K562 (cell line): ENCODE data around the gene HIVEP3.
A peak's percentile ranks its signal among the peaks of the same experiment; 100 is the strongest.

Source experiments
- BACH1 ChIP-seq: fragments of 200-800 bp; sonication (Bioruptor generic); IDR thresholded peaks from 2 replicates; pipeline ENCODE4 v1.6.1; 2016; ENCODE audit warnings: missing genetic modification characterization, missing compliant biosample characterization
- MAZ ChIP-seq, 2 experiments: fragments of 450-650 bp in 1 of 2; sonication (generic) in 1 of 2; formaldehyde crosslinking; IDR thresholded peaks in 1 of 2; conservative IDR thresholded peaks in 1 of 2; 2 replicates each; pipeline versions ENCODE4 v1.4.0 to v1.5.0; 2020; ENCODE audit warnings: mild to moderate bottlenecking in 1 of 2, missing genetic modification reagents in 1 of 2
- TBL1XR1 ChIP-seq, 2 experiments: IDR thresholded peaks; 2 replicates each; pipeline ENCODE4 v1.6.1; 2012; ENCODE audit warnings: improper control_type of control experiment in 2 of 2, low read length in 2 of 2, mild to moderate bottlenecking in 1 of 2
- YBX1 ChIP-seq: fragments of 450-650 bp; IDR thresholded peaks from 2 replicates; pipeline ENCODE4 v1.7.1; 2016; ENCODE audit warnings: mild to moderate bottlenecking
- TF ChIP-seq, protein P1 (sequence below), 2 experiments: fragments of 450-650 bp; formaldehyde crosslinking in 1 of 2; IDR thresholded peaks; 2 replicates each; pipeline versions ENCODE4 v1.4.0 to v1.6.1; 2014 to 2020; ENCODE audit warnings: mild to moderate bottlenecking in 2 of 2, borderline replicate concordance in 1 of 2, low read depth in 1 of 2
- TF ChIP-seq, protein P2 (sequence below), 3 experiments: IDR thresholded peaks in 2 of 3; conservative IDR thresholded peaks in 1 of 3; 2 replicates each; pipeline ENCODE4 v1.5.1; 2011 to 2012; ENCODE audit warnings: low read length in 3 of 3, mild to moderate bottlenecking in 3 of 3, control low read depth in 2 of 3, improper control_type of control experiment in 1 of 3, inconsistent platforms in 1 of 3, low read depth in 1 of 3, mixed read lengths in 1 of 3, moderate library complexity in 1 of 3; ENCODE audit not compliant: insufficient read depth in 2 of 3
- TF ChIP-seq, protein P3 (sequence below): fragments of 250-450 bp; sonication (Bioruptor Pico); IDR thresholded peaks from 2 replicates; pipeline ENCODE4 v1.4.0; 2020; ENCODE audit warnings: borderline replicate concordance
- TF ChIP-seq, protein P4 (sequence below), 2 experiments: fragments of 250-450 bp in 1 of 2; fragments of 450-650 bp in 1 of 2; sonication (Bioruptor Pico) in 1 of 2; IDR thresholded peaks; 2 replicates each; pipeline versions ENCODE4 v1.6.1 to v1.8.0; 2016 to 2021; ENCODE audit warnings: mild to moderate bottlenecking in 2 of 2, moderate library complexity in 2 of 2, missing compliant biosample characterization in 1 of 2, missing genetic modification characterization in 1 of 2

DNA sequence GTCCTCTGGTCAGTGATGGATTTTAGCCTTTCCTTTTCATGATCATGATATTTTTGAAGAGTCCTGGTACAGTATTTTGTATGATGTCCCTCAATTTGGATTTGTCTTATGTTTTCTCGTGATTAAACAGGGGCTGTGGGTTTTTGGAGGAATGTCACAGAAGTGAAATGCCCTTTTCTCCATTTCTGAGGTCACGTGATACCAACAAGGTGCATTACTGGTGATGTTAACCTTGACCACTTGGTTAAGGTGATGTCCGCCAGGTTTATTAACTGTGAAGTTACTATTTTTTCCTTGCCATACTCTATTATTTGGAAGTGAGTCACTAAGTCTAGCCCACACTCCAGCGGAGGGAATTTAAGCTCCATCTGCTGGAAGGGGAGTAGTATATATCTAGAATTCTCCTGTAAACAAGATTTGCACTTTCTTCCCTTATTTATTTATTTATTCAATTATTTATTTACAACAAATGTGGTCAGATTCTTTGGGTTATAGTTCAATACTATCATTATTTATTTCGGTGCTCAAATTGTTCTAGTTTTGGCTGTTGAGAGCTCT, 123.4 kb downstream of the HIVEP3 start:
- TF ChIP-seq, protein P1, sequence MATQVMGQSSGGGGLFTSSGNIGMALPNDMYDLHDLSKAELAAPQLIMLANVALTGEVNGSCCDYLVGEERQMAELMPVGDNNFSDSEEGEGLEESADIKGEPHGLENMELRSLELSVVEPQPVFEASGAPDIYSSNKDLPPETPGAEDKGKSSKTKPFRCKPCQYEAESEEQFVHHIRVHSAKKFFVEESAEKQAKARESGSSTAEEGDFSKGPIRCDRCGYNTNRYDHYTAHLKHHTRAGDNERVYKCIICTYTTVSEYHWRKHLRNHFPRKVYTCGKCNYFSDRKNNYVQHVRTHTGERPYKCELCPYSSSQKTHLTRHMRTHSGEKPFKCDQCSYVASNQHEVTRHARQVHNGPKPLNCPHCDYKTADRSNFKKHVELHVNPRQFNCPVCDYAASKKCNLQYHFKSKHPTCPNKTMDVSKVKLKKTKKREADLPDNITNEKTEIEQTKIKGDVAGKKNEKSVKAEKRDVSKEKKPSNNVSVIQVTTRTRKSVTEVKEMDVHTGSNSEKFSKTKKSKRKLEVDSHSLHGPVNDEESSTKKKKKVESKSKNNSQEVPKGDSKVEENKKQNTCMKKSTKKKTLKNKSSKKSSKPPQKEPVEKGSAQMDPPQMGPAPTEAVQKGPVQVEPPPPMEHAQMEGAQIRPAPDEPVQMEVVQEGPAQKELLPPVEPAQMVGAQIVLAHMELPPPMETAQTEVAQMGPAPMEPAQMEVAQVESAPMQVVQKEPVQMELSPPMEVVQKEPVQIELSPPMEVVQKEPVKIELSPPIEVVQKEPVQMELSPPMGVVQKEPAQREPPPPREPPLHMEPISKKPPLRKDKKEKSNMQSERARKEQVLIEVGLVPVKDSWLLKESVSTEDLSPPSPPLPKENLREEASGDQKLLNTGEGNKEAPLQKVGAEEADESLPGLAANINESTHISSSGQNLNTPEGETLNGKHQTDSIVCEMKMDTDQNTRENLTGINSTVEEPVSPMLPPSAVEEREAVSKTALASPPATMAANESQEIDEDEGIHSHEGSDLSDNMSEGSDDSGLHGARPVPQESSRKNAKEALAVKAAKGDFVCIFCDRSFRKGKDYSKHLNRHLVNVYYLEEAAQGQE (IDR thresholded peaks at IDR 0.05; ENCODE audit: borderline replicate concordance) = no peak
- TF ChIP-seq, protein P1 (CRISPR knock-in tag; IDR thresholded peaks at IDR 0.05; ENCODE audit: low read depth) = no peak
- TF ChIP-seq, protein P2, sequence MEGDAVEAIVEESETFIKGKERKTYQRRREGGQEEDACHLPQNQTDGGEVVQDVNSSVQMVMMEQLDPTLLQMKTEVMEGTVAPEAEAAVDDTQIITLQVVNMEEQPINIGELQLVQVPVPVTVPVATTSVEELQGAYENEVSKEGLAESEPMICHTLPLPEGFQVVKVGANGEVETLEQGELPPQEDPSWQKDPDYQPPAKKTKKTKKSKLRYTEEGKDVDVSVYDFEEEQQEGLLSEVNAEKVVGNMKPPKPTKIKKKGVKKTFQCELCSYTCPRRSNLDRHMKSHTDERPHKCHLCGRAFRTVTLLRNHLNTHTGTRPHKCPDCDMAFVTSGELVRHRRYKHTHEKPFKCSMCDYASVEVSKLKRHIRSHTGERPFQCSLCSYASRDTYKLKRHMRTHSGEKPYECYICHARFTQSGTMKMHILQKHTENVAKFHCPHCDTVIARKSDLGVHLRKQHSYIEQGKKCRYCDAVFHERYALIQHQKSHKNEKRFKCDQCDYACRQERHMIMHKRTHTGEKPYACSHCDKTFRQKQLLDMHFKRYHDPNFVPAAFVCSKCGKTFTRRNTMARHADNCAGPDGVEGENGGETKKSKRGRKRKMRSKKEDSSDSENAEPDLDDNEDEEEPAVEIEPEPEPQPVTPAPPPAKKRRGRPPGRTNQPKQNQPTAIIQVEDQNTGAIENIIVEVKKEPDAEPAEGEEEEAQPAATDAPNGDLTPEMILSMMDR (IDR thresholded peaks at IDR 0.05 in 2 of 3, conservative IDR thresholded peaks at IDR 0.05 in 1 of 3; ENCODE audit: insufficient read depth in 2 of 3, low read depth in 1 of 3, low read length in 3 of 3) = peak in 1 of 3 experiments; percentile 47; a peak in 2 of 6 replicates
- TF ChIP-seq, protein P3, sequence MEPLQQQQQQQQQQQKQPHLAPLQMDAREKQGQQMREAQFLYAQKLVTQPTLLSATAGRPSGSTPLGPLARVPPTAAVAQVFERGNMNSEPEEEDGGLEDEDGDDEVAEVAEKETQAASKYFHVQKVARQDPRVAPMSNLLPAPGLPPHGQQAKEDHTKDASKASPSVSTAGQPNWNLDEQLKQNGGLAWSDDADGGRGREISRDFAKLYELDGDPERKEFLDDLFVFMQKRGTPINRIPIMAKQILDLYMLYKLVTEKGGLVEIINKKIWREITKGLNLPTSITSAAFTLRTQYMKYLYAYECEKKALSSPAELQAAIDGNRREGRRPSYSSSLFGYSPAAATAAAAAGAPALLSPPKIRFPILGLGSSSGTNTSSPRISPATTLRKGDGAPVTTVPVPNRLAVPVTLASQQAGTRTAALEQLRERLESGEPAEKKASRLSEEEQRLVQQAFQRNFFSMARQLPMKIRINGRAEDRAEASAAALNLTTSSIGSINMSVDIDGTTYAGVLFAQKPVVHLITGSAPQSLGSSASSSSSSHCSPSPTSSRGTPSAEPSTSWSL (CRISPR knock-in tag) = no peak
- TF ChIP-seq, protein P4, sequence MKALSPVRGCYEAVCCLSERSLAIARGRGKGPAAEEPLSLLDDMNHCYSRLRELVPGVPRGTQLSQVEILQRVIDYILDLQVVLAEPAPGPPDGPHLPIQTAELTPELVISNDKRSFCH (CRISPR knock-in tag; IDR thresholded peaks at IDR 0.05) = no peak
- TF ChIP-seq, protein P4 (tag; IDR thresholded peaks at IDR 0.05) = no peak
- TF ChIP-seq YBX1 = no peak
- TF ChIP-seq TBL1XR1 (IDR thresholded peaks at IDR 0.05; ENCODE audit: low read length in 2 of 2) = no peak
- TF ChIP-seq MAZ (CRISPR knock-in tag; conservative IDR thresholded peaks at IDR 0.05 in 1 of 2, IDR thresholded peaks at IDR 0.05 in 1 of 2) = no peak
- no peak for TF ChIP-seq BACH1 (tag)
